Stimulated activated CD8-positive, alpha-beta memory T cell treated with anti-CD3 and anti-CD28 coated beads, Interleukin-2, amount 100 ng/mL, for 1 hour (primary cell): Measurements from ENCODE around the gene MCM5.
"Not testable (repeated sequence)": the region's sequence is repeated elsewhere in the genome, so short reads cannot be mapped to it uniquely, and the experiment has no call there.

ENCODE experiments used
- DNase-seq, 2 donors: peaks; one replicate each; pipeline ENCODE4 v3.0.0-alpha.2; 2020; ENCODE audit warnings: low read depth in 2 of 2

The MCM5 gene

DNA sequence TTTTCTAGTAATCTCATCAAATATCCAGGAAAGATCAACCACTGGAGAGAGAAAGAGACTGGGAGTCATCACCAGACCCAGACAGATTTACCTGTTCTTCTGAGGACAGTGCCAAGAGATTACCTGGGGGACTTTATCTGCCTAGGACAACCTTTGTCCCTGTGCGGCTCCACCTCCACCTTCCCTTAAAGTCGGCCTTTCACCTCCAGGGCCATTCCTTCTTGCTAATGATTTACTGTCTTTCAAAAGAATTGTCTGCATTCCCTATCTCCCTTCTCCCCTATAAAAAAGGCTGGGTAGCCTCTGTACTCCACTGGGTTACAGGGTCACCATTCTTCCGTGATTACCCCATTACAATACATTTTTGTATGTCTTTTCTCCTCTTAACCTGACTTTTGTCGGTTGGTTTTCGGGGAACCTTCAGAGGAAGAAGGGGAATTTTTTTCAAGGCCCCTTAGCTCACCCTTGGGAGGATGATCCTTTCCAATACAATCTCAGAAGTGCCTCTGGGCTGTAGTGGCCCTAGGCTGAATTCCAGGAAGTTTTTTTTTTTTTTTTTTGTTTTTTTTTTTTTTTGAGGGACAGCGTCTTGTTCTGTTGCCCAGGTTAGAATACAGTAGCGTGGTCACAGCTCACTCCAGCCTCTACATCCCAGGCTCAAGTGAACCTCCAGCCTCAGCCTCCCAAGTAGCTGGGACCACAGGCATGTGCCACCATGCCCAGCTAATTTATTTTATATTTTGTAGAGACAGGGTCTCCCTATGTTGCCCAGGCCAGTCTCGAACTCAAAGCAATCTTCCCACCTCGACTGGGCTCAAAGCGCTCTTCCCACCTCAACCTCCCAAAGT is 20.6 kb upstream of the MCM5 start:
- DNase-seq, result no peak

DNA sequence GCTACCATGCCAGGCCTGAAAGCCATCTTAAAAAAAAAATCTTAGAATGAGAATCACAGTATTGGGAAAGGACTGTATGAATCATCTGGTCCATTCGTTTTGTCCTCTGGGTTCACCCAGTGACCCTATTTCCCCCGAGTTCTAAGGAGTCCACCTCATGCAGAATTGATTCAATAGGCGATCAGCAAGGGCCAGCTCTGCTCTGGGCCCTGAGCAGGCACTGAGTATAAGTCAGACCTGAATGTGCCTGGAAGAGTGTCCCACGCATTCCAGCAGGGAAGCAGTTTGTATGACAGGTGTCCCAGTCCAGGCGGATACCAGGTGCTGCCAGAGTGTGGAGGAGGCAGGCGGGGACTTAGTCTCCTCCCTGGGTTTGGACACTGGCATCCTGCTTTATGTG is 19.9 kb upstream of the MCM5 start:
- DNase-seq, result no peak

DNA sequence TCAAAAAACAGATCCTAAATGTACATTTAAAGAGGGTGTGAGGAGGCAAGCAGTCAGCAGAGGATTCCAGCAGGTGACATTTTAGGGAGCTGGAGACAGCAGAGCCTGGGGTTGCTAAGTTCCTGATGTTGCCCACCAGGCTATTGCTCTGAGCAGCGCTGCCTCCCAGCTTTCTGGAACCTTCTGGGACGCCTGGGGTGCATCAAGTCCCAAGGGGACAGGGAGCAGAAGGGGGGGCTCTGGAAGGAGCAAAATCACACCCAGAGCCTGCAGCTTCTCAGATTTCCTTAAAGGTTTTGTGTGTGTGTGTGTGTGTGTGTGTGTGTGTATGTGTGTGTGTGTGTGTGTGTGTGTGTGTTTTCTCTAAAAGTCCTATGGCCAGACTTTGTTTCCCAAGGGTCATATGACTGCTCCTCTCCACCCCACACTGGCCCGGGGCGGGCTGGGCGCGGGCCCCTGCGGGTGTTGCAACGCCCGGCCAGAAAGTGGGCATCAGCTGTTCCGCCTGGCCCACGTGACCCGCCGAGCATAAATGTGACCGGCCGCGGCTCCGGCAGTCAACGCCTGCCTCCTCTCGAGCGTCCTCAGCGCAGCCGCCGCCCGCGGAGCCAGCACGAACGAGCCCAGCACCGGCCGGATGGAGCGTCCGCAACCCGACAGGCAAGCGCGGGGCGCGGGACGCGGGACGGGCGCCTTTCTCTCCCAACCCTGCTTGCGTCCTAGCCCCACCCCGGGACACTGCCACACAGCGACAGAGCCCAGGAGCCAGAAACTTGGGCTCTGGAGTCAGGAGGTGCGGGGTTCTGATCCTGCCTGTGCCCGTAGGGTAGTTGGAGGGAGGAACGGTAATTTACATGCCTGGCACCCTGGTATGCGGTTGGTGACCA is 19.2 kb upstream of the MCM5 start, which contains the start of gene HMOX1:
Gene HMOX1, plus strand, starts transcription at position 560 of the 887 bp plus-strand sequence. Its CDS starts 78 bp downstream, at position 638.
- peak in 1 of 2 donors; percentile 22 for DNase-seq

DNA sequence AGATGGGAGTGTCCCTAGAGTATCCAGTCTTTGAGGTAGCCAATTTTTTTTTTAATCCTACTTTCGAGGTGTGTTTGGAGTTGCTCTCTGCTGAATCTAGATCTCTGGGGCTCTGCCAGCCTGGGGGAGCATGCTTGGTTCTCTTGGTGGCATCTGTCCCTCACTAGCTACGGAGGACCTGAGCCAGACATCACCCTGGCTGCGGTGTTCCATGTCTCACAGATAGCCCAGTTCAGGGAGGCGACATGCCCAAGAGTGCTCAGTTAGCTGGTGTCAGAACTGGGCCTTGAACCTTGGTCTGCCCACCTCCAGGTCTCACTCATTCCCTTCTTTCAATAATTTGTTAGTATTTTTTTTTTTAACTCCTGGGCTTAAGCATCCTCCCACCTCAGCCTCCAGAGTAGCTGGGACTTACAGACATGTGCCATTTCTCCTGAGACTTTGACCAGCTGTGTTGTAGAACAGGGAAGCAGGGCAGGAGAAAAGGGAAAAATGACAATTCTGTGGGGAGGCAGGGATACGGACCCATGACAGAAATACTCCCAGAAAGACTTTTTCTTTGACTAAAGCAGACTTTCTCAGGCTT is 18.4 kb upstream of the MCM5 start:
- DNase-seq, result no peak

DNA sequence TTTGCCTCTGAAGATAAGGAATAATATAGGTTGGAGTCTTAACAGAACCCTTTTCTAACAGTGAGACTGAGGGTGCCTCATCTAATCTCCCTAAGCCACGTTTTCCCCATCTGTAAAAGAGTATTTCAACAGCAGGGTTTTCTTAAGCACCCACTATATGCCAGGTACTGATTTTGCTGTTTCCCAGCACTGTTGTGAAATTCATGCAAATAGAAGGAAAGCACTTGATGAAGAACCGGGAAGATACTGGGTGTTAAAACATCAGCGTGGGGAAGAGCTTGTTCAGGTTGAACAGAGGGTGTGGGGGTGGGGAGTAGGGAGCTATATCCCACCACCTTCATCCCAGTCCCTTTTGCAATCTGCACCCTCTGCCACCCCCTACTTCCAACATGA is 16.3 kb upstream of the MCM5 start:
- DNase-seq, result no peak

DNA sequence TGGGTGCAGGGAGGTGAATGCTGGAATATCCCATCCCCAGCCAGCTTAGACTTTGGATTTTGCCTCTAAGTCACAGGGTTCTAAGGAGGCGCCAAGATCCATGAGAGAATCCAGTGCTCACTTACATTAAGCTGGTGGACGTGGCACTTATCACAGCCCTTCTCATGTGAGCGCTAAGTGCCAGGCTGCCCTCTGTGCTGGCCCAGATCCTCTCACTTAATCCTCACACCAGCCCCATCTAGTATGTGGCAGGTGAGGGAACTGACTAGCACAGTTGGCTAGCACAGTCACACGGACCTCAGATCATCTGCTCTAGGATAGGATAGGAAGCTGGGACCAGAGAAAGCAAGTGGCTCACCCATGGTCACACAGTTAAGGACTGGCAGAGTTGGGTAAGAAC is 15.4 kb upstream of the MCM5 start:
- no peak for DNase-seq

DNA sequence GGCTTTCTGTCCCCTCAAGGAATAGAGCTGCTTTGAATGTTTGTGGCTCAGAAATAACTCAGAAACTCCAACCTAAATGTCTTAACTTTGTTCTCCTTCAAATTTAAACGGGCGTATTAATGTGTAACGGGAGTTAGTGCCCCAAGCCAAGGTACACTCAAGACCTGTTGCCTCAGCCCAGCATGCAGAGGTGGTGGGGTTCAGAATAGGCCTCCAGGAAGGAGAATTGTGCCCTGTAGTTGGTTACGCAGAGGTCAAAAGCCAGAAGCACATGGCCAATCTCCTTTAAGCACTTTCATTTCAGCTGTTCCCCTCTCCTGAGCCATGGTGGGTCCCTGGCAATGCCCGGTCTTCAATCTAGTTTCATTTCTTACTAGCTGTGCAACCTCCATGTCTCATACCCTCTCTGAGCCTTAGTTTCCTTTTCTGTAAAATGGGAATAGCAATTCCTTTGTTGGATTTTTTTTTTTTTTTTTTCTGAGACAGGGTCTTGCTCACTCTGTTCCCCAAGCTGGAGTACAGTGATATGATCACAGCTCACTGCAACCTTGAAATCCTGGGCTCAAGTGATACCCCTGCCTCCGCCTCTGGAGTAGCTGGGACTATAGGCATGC is 14.9 kb upstream of the MCM5 start:
- DNase-seq, result no peak

DNA sequence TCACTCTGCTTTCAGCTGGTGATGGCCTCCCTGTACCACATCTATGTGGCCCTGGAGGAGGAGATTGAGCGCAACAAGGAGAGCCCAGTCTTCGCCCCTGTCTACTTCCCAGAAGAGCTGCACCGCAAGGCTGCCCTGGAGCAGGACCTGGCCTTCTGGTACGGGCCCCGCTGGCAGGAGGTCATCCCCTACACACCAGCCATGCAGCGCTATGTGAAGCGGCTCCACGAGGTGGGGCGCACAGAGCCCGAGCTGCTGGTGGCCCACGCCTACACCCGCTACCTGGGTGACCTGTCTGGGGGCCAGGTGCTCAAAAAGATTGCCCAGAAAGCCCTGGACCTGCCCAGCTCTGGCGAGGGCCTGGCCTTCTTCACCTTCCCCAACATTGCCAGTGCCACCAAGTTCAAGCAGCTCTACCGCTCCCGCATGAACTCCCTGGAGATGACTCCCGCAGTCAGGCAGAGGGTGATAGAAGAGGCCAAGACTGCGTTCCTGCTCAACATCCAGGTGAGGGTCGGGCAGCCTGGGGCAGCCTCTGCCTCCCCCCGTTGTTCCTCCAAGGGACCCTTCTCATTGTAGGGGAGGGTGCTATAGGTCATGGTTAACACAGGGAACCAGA is 13.2 kb upstream of the MCM5 start:
- no peak for DNase-seq

DNA sequence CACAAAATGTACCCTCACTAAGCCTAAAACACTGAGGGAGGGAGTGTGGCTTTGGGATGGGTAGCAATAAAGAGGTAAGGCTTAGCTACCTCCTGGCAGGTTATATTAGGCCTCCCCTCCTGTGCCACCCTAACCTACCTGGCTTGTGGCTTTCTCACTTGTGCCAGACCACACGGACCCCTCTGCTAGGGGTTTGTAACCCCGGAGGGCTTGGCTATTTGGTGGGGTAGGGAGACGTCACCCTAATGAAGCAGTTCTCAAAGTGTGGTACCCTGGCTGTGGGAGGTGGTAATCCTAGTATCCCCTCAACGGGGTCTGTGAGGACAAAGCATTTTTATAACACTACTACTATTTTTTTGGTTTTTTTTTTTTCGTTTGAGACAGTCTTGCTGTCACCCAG is 9.0 kb upstream of the MCM5 start:
- DNase-seq, result no peak

DNA sequence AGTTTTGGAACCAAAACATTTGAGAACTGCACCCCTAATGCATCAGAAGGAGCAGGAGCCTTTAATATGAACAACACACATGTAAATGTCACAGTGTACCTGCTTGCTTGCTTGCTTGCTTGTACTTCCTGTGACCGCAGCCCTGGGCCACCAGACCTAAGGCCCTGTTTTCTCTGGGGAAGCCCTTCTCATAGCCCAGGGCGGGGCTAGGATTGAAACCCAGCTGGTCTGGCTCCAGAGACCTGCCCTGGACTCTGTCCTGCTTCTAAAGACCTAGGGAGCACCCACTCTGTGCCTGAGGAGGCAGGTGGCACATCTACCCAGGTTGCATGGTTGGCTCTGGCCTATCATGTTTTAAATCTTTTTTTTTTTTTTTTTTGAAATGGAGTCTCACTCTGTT is 7.6 kb upstream of the MCM5 start:
- DNase-seq, result no peak

DNA sequence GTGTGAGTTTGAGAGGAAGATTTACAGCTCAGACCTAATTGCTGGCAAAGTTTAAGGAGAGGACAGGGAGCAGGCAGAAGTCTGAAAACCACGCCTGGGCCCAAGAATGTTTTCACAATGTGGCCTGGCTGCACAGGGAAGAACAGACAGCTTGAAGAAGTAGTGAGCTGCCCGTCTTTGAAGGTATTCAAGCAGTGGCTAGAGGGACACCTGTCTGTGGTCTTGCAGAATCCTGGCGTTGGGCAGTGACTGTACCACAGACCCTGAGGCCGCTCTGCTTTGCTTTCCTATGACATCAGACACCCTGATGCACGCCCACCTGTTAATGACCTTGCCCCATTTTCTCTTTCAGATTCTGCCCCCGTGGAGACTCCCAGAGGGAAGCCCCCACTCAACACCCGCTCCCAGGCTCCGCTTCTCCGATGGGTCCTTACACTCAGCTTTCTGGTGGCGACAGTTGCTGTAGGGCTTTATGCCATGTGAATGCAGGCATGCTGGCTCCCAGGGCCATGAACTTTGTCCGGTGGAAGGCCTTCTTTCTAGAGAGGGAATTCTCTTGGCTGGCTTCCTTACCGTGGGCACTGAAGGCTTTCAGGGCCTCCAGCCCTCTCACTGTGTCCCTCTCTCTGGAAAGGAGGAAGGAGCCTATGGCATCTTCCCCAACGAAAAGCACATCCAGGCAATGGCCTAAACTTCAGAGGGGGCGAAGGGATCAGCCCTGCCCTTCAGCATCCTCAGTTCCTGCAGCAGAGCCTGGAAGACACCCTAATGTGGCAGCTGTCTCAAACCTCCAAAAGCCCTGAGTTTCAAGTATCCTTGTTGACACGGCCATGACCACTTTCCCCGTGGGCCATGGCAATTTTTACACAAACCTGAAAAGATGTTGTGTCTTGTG is 6.6 kb upstream of the MCM5 start:
- DNase-seq, result no peak

DNA sequence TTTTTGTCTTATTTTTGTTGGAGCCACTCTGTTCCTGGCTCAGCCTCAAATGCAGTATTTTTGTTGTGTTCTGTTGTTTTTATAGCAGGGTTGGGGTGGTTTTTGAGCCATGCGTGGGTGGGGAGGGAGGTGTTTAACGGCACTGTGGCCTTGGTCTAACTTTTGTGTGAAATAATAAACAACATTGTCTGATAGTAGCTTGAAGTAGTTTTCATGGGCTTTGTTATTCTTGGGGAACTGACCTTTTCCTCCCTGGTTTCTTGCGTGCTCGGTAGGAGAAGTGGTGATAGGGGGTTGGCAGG is 6.0 kb upstream of the MCM5 start:
- DNase-seq, result no peak

DNA sequence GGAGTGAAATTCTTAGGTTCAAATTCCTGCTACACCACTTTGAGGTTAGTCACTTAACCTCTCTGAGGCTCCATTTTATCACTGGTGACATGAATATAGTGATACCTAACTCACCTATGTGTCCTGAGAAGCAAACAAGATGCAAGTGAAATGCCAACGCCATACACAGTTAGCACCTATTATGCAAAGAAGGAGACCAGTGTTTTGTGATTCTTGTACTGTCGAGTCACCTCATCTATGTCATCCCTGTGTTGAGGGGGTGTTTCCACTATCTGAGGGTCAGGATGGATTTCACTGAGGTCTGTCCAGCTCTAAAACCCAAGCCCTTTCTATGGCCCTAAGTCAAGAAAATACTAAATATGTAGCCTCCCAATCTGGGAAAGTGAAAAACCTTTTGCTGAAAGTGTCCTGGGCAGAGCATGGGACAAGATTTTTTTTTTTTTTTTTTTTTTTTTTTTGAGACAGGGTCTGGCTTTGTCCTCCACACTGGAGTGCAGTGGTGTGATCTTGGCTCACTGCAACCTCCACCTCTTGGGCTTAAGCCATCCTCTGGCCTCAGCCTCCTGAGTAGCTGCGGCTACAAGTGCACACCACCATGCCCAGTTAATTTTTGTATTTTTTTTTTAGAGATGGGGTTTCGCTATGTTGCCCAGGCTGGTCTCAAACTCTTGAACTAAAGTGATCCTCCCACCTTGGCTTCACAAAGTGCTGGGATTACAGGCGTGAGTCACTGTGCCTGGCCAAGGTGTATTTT is 5.0 kb upstream of the MCM5 start:
- DNase-seq, result no peak

DNA sequence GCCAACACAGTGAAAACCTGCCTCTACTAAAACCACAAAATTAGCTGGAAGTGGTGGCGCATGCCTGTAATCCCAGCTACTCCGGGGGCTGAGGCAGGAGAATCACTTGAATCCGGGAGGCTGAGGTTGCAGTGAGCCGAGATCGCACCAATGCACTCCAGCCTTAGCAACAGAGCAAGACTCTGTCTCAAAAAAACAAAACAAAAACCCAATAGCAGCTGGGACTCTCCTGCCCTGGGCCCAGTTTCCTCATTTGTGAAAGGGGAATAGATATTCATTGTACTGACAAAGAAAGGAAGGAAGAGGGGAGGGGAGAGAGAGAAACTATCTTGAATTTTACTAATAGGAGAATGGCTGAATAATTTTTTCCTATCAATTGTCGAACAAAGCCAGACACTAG is 3.3 kb upstream of the MCM5 start:
- not testable (repeated sequence) for DNase-seq

DNA sequence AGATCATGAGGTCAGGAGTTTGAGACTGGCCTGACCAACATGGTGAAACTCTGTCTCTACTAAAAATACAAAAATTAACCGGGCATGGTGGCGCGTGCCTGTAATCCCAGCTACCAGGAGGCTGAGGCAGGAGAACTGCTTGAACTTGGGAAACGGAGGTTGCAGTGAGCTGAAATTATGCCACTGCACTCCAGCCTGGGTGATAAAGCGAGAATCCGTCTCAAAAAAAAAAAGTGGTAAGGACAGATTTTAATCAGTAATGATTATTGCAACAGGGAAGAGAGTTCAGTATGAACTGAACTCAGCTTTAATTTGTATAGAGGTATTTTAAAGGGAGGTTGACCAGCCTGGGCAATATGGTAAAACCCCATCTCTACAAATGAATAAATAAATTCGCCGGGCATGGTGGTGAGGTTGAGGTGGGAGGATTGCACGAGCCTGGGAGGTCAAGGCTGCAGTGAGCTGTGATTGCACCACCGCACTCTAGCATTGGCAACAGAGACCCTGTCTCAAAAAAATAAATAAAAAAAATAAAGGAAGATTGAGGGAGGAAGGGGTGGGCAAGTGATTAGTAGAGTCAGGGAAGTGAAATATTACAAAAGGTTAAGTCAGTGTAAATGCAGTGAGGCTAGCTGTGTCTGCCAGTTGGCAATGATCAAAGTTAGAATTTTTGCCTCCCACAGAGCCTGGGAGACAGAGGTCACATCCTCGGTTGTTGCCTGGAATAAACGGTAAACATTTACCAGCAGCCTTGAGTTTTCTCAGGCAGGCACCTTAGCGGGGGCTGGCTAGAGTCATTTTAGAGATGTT is 2.6 kb upstream of the MCM5 start:
- no peak for DNase-seq

DNA sequence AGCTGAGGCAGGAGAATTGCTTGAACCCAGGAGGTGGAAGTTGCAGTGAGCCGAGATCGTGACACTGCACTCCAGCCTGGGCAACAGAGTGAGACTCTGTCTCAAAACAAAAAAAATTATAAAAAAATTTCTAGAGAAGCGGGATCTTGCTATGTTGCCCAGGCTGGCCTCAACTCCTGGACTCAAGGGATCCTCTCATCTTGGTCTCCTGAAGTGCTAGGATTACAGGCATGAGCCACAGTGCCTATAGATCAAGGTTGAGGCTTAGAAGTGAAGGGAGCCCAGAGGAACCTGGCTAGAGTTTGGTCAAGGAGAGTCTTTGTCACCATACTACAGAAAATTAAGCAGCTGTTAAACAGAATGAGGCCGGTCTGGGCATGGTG is 1.4 kb upstream of the MCM5 start:
- DNase-seq, result no peak

DNA sequence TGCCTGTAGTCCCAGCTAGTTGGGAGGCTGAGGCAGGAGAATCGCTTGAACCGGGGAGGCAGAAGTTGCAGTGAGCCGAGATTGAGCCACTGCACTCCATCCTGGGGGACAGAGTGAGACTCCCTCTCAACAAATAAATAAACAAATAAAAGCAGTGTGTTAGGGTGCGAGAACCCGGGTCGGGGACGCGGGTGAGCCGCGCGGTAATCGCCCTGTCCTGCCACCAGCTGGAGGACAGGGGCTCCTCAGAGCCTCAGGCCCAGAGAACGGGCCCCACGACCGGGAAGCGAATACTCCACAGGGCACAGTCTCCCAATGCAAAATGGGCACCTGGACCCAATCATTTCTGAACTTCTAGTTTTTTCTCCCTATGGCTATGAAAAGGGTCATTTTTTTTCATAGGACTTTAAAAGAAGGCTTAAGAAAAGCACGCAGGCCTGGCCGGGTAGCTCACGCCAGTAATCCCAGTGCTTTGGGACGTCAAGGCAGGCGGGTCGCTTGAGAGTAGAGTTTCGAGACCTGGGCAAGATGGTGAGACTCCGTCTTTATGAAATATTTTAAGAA is 744 bp upstream of the MCM5 start:
- no peak for DNase-seq

DNA sequence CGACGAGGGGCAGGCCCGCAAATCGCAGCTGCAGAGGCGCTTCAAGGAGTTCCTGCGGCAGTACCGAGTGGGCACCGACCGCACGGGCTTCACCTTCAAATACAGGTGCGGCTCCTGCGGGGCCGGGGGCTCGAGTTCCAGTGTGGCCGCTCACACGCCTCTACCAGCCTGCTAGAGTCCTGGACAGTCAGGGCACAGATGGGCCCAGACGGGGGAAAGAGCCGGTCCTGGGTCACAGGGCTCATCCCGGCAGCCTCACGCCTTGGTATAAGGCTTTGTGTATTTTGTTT is 506 bp downstream of the MCM5 start:
- no peak for DNase-seq

DNA sequence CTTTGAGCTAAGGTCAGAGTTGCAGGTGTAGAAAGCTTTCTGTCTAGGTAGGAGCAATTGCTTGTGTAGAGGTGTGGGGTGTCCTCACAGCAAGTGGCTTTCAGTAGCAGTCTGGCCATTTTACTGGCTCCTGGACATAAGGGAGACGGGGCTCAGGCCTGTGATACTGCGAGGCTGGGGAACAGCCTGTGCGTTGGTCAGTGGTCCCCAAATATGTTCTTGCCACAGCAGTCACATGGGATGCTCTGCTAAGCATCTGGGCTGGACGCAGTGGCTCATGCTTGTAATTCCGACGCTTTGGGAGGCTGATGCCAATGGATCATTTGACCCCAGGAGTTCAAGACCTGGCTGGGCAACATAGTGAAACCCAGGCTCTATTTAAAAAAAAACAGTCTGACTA is 1.9 kb downstream of the MCM5 start:
- DNase-seq, result no peak
